Stimulated activated CD4-positive, alpha-beta T cell treated with anti-CD3 and anti-CD28 coated beads, Interleukin-12 subunit alpha, Interleukin-12 subunit beta, amount 100 ng/mL, for 48 hours (primary cell): ENCODE measurements around the gene B4GALNT3.

Source experiments
- DNase-seq, 3 donors: peaks; one replicate each; pipeline ENCODE4 v3.0.0-alpha.2; 2020; ENCODE audit warnings: low read depth in 2 of 3, low spot score in 1 of 3

B4GALNT3 gene

DNA sequence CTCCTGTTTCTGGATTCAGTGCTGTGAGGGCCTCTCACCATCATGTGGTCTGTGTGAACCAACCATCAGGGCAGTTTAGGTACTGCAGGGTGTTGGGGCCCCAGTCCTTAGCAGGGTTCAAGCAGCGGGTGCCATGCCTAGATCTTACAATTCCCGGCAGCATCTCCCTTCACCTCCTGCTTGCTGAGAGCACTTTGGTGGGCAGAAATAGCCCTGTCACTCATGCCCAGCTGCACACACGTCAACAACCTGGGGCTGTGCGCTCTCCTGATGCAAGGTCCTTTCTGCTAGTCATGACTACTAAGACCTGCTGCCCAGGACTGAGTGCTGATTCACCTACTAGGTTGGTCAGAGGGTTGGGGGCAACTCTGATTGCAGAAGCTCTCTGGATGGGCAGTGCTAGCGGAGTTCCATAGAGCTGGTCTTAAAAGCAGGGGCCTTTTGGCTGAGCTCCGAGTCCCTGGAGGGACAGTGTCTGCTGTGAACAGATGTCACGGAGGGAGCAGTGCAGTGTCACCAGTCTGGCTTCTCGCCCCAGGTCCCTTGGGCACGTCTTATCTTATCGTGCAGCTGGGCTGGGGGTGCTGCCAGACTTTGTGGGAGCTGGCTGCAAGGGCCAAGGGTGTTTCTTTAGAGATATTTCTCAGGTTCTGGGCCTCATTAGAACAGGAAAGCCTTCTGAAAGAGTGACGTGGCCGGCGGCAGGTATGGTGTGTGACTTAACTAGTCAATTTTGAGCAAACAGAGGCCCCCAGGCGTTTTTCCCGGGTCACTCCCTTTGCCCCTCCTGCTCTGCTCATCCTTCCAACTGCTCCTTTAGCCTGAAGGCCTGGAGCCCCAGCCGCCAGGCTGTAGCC, 131.7 kb downstream of the B4GALNT3 start:
- DNase-seq: no peak

DNA sequence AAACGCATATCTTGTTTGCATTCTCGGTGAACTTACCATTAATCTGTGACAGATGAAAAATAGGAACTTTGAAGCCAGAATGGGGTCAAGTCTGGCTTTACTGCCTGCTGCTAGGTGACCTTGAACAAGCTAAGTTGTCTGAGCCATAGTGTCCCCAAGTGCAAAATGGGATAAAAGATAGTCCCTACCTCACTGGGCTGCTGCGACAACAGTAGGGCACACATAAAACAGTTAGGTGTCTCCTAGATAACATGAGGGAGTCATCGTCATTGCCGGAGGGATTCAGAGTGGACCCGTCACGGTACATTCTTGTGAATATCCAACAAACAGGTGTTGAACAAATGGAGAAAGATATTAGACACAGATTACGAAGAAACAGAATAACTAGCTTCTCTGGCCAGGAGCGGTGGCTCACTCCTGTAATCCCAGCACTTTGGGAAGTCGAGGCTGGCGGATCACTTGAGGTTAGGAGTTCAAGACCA, 132.3 kb downstream of the B4GALNT3 start:
- no peak for DNase-seq

DNA sequence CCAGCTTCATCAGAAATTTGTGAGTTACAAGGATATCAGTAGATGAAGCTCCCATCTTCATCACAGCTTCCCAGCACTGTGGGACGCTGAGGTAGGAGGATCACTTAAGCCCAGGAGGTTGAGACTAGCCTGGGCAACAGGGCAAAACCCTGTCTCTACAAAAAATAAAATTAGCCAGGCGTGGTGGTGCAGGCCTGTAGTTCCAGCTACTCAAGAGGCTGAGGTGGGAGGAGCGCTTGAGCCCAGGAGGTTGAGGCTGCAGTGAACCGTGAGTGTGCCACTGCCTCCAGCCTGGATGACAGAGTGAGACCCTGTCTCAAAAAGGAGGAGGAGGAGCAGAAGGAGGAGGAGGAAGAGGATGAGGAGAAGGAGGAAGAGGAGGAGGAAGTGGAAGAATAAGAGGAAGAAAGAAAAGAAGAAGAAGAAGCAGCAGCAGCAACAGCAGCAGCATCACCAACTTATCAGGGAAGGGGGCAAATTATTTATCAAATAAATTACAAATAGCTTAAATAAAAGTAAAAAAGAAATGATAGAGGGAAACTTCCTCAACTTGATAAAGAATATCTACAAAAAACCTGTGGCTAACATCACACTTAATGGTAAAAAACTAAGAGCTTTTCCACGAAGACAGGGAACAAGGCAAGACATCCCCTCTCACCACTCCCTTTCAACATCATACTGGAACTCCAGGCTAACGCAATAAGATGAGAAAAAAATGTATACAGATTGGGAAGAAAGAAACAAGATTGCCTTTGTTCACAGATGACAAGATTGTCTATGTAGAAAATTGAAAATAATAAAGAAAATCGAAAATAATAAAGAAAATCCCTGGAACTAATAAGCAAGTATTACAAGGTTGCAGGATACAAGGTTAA, 133.9 kb downstream of the B4GALNT3 start:
- no peak for DNase-seq

- no peak for DNase-seq
Observed at GRCh38 chr12:597926-598568, 138.3 kb downstream of the B4GALNT3 start.

DNA sequence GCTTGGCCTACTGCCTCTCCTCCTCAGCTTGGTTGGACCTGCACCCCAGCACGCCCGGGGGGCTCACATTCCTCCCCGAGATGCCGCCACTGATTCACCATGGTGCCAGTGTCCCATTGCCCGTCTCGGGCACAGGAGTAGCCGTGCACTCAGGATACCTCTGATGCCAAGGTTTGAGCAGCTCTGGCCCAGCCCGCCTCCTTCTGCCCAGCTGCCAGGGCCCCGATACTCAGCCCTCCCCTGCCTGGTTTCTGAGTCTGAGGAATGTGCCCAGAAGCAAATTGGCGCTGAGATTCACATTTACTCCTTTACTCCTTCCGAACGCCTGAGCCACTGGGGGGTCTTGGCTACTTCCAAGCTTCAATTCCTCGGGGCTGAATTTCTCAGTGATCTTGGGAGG, 140.0 kb downstream of the B4GALNT3 start:
- no peak for DNase-seq

DNA sequence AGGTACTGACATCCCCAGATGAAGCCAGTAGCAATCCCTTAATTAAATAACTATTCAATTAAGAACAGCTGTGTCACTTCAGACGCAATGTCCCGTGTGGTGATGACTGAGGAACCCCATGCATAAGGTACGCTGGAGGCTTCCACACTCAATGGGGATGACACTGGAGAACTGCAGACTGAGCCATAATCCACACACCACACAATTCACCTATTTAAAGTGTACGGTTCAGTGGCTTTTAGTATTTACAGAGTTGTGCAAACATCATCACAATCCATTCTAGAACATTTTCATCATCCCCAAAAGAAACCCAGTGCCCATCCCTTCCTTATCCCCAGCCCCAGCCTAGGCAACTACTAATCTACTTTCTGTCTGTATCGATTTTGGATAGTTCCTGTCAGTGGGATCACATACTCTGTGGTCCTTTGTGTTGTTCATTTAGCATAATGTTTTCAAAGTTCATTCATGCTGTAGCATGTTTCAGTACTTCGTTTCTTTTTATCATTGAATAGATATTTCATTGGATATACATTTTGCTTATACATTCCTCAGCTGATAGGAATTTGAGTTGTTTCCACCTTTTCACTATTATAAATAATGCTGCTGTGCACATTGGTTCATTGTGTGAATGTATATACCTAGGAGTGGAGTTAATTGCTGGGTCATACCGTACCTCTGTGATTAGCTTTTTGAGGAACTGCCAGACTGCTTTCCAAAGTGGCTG, 142.4 kb downstream of the B4GALNT3 start:
- DNase-seq: no peak

- no peak for DNase-seq
Observed at GRCh38 chr12:602700-603068, 142.9 kb downstream of the B4GALNT3 start.

- no peak for DNase-seq
Observed at GRCh38 chr12:604956-605355, 145.2 kb downstream of the B4GALNT3 start.

GRCh38 chr12:607541-608001, 147.8 kb downstream of the B4GALNT3 start:
- DNase-seq: no peak

DNA sequence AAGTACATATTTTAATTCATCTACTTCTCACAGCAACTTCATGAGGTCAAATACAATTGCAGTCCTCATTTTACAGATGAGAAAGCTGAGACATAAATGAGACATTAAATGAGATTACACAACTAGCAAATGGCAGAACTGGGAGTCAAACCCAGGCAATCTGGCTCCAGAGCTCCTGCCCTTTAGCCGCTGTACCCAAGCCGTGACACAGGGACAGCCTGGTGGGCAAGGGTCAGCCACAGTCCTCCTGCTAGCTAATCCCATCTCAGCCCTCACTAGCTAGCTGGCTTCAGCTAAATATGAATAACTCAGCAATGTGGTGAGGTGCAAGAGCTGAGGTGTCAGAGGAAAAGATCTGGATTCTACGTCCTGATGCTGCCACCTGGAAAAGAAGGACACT, 148.7 kb downstream of the B4GALNT3 start:
- no peak for DNase-seq

DNA sequence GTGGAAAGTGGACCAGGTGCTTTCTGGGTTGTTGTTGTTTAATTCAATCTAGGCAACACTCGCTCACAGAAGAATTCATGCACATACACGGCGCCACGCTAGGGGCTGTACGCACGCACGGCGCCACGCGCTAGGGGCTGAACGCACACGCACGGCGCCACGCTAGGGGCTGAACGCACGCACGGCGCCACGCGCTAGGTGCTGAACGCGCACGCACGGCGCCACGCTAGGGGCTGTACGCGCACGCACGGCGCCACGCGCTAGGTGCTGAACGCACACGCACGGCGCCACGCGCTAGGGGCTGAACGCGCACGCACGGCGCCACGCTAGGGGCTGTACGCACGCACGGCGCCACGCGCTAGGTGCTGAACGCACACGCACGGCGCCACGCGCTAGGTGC, 149.2 kb downstream of the B4GALNT3 start:
- DNase-seq: no peak

DNA sequence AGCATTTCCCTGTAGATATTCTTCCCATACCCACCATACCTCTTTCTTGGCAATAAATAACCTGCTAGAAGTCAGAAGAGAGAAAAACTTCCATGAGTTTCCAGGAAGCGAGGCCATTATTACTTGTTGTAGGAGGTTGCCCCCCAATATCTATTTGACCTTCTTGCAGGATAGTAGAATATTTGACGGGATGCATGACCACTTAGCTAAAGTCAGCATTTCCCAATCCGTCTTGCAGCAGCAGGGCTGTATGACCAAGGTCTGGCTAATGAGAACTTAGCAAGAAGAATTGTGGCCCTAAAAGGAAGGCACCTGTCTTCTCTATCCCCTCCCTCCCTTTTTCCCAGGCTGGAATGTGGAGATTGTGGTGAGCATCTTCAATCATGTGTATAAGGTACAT, 152.0 kb downstream of the B4GALNT3 start:
- no peak for DNase-seq

DNA sequence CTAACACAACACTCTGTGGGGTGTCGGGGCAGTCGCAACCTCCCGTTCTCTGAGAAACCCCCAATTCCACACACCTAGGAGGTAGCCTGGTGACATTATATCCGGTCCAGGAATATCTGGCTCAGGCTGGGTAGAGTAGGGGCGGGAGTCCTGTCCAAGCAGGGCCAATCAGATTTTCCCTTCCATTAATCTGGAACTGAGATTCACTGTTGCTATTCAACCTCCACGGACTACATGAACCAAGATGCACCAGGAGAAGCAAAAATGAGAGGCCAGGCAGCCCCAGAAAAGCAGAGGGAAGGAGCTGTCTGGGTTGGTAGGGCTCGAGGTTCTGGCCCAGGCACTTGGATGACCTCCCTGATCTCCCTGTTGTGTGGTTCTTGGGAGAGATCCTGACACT, 152.6 kb downstream of the B4GALNT3 start:
- DNase-seq: no peak

- no peak for DNase-seq
Observed at GRCh38 chr12:612886-613285, 153.1 kb downstream of the B4GALNT3 start.
